Cerebellar nuclear complex (tissue), 1 donor: Measurements from ENCODE around the gene TNPO2.
"Not testable (repeated sequence)": the region's sequence is repeated elsewhere in the genome, so short reads cannot be mapped to it uniquely, and the experiment has no call there.

Source experiments
- DNase-seq, 2 experiments: peaks; one replicate each; lab custom pipeline; 2025; lab: John Stamatoyannopoulos, UW

TNPO2 gene

DNA sequence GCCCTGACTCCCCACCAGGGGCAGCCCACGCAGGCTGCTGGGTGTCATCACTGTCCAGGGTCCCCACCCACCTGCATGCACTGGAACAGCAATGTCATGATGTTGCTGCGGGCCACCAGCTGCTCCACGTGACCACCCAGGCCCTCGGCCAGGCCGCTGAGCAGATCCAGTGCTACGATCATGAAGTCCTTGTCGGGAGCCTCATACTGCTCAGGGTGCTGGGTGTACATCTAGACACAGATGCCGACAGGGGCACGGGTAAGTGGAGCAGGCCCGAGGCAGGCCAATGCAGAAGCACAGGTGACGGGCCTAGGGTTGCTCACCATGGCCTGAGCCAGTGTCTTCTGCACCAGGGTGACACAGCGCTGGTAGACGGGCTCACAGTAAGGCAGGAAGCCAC, 18.6 kb downstream of the TNPO2 start:
- no peak for DNase-seq

DNA sequence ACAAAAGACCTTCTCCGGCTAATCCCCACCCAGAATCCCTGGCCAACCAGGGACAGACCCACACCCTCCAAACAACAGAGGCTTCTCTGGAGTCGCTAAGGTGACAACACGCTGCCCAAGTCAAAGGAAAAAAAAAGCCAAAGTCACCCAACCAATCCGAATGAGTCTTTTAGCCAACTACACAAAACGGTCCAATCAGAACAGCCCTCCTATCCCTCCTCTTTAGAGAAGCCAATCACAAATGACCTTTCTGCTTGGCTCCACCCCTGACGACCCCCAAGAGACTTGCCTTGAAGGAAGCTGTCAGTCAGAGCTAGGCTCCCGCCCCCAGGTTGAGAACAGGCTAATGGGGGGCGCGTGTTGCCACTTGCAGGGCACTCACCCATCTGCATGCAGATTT, 20.7 kb downstream of the TNPO2 start:
- no peak for DNase-seq

DNA sequence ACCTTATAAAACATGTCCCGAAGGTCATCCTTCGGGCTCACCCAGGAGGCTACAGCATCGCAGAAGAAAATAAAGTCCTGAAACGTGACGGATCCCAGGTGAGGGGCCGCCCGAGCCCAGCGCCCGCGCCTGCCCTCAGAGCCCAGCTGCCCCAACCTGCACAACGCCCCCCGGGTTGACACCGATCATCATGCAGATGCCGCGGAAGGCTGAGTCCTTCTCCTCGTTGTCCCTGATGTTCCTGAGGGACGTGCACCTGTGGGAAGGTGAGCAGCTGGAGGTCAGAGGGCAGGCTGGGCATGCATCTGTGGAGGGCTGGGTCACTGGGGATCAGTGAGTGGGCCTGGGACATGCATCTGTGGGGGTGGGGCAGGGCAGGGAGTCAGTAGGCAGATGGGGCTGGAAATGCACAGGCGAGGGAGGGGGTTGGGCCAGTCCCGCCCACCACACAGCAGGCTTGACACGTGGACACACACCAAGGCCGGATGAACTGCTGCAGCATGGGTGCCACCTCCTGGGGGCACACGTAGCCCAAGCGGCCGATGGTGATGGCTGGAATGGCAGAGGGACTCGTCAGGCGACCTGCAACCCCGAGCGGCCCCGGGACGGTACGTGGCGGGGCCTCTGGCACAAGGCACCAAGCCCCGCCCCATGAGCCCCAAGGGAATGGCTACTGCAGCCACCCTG, 22.0 kb downstream of the TNPO2 start:
- DNase-seq: no peak

DNA sequence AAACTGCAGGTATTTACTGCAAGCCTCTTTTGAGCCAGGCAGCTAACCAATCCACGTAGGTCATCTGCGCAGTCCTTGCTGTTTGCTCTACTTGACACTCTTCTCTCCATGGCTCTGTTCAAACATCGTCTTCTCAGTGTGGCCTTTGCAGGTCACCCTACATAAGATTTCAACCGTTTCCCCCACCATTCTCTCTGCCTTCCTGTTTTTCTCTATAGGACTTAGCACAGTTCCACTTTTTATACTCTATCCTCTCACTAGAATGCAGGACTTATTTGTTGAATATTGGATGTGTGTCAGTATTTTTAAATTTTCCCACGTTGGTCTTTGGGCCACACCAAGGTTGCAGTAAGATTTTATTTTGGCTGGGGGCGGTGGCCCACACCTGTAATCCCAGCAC, 25.6 kb downstream of the TNPO2 start:
- DNase-seq: no peak

DNA sequence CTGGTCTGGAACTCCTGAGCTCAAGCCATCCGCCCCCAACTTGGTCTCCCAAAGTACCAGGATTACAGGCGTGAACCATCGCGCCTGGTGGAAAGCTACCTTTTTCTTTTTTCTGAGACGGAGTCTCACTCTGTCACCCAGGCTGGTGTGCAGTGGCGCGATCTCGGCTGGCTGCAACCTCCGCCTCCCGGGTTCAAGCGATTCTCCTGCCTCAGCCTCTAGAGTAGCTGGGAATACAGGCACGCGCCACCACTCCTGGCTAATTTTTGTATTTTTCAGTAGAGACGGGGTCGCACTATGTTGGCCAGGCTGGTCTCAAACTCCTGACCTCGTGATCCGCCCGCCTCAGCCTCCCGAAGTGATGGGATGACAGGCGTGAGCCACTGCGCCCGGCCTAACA, 26.3 kb downstream of the TNPO2 start:
- DNase-seq: not testable (repeated sequence)

DNA sequence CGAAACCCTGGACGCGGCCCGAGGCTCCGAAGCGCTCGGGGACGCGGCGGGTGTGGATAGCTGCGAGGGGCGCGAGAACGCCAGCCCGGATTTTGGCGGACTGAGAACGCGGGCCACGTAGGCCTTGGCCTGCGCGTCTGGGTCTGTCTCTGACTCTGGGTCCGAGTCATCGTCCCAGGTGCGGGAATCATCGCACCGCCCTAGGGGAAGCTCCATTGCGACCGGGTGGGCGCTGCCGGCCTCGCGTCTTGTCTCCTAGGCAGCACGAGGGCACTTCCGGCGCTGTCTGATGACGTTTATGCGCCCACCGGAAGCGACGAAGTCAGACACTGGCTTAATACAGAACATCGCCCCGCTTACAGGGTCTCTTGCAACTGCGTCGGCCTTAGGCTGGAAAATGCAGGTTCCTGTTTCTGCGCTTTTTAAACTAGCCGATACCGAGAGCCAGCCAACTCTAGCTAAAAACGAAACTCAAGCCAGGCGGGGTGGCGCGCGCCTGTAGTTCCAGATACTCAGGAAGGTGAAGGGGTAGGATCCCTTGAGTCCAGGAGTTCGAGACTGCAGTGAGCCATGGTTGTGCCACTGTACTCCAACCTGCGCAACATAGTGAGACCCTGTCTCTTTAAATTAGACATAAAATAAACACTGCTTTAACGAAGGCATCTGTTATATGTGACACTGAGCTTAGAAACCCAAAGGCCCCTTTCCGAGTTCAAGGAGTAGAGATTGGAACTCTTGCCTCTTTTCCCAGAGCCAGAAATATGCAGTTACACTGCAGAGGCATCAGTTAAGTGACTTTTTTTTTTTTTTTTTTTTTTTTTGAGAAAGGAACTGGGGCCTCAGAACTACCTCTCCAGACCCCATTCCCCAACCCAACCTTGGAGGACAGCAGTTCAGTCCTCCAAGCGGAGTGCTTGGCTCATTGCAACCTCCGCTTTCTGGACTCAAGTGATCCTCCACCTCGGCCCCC, 27.1 kb downstream of the TNPO2 start, which contains the start of gene FBXW9:
FBXW9 (minus strand) TSS at position 266 of the 970 bp plus-strand sequence; CDS start at position 216, 50 bp downstream.
- DNase-seq: peak in 1 of 2 experiments; percentile 73

DNA sequence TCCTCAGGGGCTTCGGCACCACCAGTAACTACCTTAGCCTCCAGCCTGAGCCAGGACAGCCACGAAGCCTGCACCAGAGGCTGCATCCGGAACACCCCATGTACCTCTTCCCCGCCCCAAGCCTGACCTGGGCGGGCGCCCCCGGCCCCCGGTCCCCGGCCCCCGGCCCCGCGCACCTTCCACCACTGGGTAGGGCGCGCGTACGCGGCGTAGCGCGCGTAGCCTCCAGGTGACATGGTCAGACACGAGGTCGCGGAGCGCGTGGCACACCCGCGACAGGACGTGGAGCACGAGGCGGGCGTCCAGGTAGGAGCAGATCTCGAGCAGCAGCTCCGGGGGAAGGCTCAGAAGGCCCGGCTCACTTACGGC, 27.8 kb downstream of the TNPO2 start:
- DNase-seq: no peak

DNA sequence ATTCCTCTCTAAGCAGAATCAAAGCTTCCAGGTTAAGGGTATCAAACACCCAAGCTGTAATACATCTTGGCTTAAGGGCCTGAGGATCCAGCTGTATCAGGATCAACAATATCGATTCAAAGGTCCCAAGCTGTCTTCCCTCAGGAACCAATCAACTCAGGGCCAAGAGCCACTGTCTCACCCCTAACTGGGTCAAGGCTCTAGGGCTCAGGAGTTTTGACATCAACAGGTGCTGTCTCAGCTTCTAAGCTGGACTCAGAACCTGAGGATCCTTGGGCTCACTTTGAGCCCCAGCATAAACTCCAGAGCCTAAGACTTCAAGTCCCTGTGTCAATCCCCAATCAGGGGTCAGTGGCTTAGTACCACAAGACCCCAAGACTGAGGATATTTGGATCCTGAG, 28.2 kb downstream of the TNPO2 start:
- no peak for DNase-seq

DNA sequence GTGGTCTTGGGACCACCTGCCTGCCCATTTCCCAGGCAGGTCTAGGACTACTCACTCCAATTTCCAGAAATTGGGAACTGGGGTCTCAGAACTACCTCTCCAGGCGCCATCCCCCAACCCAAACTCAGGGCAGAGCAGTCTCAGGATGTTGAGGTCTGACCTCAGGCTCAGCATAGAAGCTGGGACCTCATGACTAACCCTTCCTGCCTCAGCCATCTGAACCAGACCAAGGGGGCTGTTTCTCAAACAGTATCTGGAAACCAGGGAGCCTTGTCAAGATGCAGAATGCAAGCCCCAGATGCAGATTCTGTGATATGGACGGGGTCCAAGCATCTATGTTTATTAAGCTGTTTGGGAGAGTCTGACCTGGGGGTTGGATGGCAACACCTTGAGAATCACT, 28.6 kb downstream of the TNPO2 start:
- DNase-seq: no peak

DNA sequence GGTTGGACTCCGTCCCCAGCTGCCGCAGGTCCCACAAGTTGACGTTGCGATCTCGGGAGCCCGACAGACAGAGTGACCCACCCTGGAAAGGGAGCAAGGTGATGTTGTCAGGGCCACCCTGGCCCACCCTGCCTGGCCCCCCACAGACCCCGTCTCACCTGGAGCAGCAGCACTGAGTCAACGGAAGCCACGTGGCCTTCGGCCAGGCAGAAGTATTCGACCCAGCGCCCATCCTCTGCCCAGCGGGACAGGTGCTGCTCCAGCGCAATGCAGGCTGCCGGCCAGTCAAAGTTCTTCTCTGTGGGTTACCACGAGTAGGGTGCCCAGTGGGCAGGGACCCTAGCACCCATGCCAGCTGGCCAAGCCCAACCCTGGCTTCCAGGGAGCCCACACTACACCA, 29.1 kb downstream of the TNPO2 start:
- DNase-seq: no peak

DNA sequence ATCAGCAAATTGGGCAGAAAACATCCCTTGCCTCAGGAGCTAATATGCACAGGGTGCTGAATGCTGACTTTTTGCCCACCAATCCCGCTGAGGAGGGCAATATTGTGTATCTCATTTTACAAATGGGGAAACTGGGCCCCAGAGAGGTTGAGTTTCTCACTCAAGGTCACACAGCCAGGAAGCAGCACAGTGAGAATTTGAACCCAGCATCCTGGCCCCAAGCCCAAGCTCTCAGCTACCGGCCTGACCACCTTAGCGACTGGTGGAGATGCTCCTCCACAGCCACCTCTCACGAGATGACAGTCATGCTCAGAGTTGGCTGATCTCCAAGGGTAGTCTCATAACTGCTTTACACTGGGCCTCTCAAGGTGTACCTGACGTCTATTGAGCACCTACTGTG, 30.8 kb downstream of the TNPO2 start:
- no peak for DNase-seq

DNA sequence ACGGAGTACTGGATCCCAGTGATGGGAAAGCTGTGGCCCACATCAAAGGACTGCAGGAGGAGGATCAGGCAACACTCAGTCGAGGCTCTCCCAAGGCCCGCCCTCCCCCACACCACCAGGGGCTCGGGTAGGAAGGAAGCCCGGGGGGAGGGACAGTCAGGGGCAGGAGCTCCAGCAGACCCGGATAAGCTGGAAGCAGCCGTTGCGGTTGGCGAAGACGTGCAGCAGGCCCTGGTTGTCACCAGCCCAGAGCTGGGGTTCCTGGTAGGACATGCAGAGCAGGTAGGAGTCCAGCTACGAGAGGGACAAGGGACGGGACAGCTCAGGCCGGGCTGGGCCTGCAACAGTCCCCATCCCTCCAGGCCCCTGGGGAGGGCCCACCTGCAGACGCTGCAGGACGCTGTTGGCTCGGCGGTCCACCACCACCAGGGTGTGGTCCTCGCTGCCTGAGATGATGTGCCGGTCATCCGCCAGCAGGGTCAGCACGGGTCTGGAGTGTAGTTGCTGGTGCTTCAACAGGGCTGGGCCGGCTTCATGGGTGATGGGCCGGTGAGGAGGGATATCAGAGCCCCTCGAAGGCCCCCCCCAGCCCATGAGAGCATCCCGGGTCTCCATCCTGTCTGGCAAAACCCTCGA, 34.0 kb downstream of the TNPO2 start:
- DNase-seq: no peak

DNA sequence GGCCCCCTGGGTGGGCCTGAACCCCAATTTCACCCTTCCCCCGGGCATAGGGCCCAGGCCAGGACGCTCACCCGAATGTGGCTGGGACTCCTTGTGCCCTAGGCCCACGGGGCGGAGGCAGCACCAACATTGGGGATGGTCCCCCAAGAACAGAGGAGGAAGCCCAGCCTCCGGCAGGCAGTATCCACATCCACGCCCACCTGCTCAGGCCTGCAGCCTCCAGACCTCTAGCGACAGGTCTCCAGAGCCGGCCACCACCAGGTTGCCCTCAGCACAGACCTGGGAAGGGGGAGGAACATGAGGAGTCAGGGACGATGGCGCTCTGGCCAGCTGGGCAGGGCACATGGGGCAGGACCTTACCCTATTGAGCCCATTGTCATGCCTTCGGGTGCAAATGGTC, 34.7 kb downstream of the TNPO2 start:
- no peak for DNase-seq

DNA sequence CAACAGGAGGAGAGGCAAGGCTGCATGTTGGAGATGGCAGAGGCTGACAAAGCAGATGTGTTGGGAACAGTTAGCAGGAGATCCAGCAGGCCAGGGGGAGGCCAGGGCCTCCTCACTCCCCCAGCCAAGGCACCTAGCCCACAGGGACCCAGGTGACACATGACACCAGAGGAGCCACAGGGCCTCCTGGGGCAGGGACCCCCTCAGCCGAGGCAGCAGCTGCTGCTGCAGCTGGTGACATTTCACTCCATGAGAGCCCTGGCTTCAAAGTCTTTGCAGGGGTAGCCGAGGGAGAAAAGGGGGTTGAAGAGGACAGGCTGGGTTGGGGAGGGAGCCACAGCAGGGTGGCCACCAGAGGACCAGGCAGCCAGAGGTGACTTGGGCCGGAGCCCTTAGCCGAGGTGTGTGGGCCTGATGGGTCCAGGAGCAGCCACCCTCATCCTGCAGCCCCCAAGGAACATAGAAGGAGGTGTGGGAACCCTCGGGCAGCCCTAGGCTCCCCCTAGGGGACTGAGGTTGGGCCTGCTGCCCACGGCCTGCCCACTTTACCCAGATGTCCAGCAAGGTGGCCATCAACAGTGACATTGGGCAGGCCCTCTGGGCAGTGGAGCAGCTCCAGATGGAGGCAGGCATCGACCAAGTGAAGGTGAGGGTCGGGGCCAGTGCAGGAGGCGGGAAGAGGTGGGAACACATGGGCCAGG, 36.1 kb downstream of the TNPO2 start, which contains the start of gene GNG14:
GNG14 (plus strand) TSS at position 503 of the 701 bp plus-strand sequence; CDS start at position 554, 51 bp downstream.
- no peak for DNase-seq

DNA sequence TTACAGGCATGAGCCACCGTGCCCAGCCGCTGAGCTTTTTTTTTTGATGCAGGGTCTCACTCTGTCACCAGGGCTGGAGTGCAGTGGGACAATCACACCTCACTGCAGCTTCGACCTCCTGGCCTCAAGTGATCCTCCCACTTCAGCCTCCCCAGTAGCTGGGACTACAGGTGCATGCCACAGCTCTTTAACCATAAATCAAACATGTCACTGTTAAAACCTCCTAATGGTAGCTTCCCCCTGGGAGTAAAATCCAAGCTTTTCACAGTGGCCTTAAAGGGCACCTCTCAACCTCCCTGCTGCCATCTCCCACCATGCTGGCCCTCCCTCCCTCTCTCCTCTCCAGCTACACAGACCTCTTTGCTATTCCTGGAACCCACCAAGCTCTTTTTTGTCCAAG, 37.9 kb downstream of the TNPO2 start:
- DNase-seq: no peak

DNA sequence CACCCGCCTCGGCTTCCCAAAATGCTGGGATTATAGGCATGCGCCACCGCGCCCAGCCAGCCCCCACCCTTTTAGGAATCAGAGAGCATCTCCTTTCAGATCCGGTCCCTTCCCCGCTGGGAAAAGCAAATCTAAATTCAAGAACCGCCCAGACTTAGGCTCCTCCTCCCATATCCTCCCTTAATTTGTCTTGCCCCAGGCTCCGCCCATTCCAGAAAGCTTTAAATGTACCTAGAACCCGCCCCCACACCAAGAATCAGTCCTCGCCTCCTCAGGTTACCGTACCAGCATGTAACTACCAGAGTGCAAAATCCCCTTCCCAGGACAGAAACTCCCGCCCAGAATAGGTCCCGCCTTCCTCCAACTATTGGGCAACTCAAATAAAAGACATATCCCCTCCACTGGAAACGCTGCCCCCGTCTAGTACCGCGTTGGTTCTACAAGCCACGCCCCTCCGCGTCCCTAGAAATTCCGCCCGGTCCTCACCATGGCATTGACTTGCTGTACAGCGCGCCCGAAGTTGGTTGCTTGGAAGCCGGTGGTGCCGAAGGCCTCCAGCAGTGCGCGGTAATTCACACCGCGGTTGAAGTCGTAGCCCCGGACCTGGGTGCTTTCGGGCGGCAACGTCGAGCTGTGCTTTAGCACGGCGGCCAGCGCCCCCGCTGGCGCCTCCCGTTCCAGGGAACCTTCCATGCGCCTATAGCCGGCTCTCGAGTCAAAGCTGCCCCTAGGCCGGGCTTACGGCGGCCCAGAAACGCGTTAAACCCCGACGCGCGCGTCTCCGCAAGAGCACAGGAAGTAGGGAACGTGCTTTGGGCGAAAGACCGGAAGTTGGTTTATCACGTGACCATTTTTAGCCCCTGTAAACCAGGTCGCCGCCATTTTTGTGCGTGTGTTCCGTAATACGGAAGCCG, 42.4 kb downstream of the TNPO2 start, which contains the start of gene DHPS:
DHPS (minus strand) TSS at position 807 of the 914 bp plus-strand sequence; CDS start at position 693, 114 bp downstream.
- peak; percentile 21 to 71 for DNase-seq

DNA sequence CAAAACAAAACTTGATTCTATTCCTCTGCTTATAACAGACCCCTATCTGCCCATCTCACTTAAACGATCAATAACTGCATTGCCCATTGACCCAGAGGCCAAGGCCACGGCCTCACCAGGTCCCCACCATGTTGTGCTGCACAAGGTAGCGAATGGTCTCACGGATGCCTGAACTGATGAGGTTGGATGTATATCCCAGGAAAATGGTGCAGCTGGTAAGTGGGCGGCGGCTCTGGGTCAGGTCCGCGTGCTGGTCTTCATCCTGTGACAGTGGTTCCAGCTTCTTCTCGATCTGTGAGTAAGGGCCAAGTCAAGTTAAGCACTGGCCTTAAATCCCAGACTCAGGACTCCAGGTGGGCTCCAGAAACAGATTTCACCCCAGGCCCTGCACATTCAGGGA, 43.7 kb downstream of the TNPO2 start:
- DNase-seq: no peak

DNA sequence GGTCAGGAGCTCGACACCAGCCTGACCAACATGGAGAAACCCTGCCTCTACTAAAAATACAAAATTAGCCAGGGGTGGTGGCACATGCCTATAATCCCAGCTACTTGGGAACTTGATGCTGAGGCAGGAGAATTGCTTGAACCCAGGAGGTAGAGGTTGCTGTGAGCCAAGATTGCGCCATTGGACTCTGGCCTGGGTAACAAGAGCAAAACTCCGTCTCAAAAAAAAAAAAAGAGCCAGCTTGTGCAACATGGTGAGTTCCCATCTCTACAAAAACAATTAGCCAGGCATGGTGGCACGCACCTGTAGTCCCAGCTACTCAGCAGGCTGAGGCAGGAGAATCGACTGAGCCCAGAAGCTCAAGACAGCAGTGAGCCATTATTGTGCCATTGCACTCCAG, 45.7 kb downstream of the TNPO2 start:
- DNase-seq: not testable (repeated sequence)

DNA sequence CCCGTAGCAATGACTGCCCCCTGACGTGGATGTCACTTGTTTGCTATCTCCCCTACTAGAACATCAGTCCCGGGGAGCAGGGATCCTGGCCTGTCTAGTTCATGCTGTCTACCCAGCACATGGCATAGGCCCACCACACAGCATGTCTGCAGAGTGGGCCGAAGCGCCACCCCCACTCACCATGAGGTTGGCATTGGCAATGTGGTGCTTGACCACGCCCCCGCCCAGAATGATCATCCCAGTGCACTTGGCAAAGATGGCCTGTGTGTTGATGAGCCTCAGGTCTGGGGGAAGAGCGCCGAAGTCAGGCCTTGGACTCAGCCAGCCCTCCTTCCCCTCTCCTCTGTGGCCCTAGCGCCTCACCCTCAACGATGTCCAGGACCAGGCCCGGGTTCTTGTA, 46.8 kb downstream of the TNPO2 start:
- DNase-seq: no peak

DNA sequence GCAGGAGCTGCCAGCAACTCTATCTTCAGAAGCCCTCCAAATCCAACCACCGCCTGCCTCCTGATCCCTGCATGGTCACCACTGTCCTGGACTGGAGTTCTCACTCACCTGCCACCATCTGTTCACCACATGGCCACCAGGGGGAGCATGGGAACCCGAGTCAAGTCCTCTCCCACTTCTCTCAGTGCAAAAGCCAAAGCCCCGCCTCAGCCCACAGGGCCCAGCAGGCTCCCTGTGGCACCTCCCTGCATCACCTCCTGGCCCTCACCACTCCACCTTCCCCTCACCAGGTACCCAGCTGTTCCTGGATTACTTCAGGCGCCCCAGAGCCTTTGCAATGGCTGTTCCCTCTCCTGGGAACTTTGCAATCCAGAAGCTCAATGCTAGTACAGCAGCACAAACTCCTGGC, 47.3 kb downstream of the TNPO2 start:
- DNase-seq: peak in 1 of 2 experiments; percentile 30

DNA sequence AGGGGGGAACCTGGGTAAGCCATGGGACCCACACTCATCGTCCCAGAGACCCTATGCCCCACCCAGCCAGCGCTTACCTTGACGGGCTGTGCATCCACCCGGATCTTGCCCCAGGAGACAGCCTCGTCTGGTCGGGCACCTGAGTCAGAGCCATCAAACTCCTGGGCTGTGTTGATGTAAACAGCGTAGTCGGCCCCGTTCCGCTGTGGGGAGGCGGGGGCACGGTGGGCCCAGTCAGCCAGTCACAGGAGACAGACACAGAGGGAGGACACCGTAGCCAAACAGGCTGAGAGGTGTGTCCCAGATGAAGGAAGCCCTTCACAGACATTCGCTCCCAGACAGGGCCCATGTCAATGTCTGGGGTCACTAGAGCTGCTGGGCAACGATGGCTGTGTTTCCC, 47.8 kb downstream of the TNPO2 start:
- DNase-seq: no peak
